GM21619 (cell line): ENCODE measurements around the gene PMIS2.
A peak's percentile ranks its signal among the peaks of the same experiment; 100 is the strongest.

Experiments used
- ATAC-seq: cut with Tn5 transposase; IDR thresholded peaks from one replicate; pipeline ENCODE4 v1.9.1; 2021; ENCODE audit not compliant: unreplicated experiment

PMIS2 gene

DNA sequence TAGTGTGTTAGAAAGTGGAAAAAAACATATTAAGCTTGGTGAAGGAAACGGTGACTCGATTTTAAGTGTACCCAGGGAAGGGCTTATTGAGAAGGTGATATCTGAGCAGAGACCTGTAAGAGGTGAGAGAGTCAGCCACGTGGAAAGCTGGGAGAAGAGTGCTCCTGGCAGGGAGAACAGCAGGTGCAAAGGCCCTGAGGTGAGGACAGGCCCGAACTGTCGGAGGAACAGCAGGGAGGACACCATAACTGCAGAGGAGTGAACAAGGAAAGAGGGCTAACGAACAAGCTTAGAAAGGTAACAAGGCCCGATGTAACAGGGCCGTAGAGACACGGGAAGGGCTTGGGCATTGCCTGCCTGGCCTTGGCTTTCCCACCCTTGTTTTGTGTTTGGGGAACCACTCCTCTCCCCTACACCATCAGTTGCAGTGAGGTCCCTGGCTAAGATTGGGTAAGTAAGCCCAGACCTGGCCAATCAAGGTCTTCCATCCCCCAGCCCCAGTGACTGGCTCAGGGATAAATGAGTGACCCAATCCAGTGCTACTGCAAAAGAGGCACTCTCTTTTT, 29.9 kb upstream of the PMIS2 start:
- no peak for ATAC-seq

DNA sequence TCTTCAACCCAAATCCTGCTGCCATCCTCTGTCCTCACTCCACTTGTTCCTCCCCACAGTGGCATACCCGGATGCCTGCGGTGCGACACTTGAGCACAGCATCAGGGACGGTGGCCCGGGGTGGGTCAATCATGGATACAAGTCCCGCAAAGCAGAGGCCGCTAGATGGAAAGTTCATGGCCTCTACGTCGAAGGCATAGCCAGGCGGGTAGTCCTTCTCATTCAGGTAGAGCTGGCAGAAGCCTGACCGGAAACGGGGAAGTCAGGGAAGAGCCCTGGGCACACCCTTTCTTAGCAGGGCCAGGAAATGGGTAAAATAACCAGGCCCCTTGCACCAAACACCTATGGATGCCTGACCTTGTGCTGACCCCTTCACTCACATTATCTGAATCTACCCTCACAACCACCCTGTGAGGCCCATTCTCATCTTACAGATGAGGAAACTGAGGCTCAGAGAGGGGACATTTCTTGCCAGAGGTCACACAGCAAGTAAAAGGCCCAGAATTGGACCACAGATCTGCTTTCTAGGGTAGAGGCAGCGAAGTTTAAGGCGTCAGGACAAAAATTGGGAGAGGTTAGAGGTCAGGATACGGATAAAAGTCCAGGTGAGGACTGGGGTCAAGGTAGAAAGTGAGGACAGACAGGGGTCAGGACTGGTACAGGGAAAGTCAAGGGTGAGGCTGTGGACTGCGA, 29.0 kb upstream of the PMIS2 start:
- ATAC-seq: no peak

GRCh38 chr19:35557539-35558399, 28.2 kb upstream of the PMIS2 start:
- ATAC-seq: no peak

DNA sequence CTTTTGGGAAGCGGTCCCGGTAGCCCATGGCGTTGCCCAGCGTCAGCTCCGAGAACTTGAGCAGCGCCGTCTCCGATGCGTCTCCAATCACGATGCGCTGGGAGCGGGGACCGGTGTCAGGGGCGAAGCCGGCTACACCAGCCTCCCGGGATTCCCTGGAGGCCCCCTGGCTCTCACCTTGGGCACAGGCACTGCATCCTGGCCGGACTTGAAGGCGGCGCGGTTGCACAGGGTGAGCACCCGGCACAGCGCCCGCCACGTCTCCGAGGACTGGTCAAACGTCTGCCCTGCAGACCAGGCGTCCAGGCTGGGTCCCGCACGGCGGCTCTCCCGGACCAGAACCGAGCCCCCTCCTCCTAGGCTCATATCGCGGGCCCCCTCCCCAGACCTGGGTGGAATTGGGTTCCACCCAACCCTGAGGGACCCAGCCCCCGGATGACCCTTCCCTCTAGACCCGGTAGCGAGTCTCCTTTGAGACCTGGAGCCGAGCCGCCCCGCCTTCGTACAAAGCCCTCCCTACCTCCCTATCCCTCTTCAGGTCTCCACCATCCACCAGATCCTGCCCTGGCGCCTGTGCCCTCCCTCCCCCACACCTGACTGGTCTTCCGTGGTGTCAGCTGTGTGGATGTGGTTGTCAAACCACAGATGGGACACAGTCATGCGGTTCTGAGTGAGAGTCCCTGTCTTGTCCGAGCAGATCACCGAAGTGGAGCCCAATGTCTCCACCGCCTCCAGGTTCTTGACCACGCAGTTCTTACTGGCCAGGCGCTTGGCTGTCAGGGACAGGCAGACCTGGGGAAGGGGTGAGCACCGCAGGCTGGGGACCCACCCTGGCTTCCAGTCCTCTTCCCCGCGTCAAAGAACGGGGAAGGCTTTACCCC, 27.3 kb upstream of the PMIS2 start:
- no peak for ATAC-seq

DNA sequence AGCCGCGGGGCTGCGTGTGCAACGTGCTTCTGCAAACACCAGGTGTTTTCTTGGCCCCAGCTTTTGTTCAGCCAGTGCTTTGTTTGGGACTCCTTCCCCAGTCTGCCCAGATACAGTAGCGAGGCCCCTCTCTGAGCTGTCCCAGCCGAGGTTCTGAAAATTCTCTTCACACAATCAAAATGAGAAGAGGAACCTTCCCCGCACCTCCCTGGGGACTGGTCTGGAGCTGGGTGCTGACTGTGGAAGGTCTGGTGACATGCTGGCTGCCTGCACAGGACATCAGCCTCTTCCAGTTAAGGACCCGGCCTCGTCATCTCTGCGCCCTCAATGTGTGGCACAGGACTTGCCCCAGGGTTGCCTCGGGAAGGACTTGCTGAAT, 26.7 kb upstream of the PMIS2 start:
- ATAC-seq: peak; percentile 70

DNA sequence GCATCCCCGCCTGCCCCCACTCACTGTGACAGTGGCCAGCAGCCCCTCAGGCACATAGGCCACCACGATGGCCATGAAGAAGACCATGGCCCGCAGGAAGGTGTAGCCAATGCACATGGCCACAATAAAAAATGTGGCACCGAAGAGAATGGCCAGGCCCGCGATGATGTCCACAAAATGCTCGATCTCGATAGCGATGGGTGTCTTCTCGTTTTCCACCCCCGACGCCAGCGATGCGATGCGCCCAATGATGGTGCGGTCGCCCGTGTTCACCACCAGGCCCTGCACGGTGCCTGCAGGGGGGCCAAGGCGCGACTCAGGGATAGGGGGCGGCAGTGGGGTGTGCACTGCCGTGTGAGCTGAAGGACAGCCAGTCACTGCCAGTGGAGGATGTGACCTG, 26.2 kb upstream of the PMIS2 start:
- no peak for ATAC-seq

GRCh38 chr19:35560271-35560670, 25.7 kb upstream of the PMIS2 start:
- ATAC-seq: no peak

DNA sequence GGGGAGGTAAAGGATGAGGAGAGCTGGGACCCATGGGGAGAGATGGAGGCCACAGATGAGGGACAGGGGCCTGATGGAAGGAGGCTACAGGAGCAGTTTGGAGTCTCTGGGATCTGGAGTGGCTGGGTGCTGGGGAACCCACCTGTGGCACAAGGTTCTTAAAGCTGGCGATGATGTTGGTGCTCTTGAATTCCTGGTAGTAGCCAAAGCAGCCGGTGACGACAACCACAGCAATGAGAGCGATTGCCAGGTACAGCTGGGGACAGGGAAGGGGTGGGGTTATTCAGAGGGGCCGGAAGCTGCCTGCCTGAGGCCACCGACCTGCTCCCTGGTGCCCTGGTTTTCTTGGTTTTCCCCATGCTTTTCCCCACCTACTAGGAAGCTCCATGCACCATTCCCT, 25.3 kb upstream of the PMIS2 start:
- ATAC-seq: no peak

- no peak for ATAC-seq
Measured at GRCh38 chr19:35561436-35561835, 24.5 kb upstream of the PMIS2 start.

DNA sequence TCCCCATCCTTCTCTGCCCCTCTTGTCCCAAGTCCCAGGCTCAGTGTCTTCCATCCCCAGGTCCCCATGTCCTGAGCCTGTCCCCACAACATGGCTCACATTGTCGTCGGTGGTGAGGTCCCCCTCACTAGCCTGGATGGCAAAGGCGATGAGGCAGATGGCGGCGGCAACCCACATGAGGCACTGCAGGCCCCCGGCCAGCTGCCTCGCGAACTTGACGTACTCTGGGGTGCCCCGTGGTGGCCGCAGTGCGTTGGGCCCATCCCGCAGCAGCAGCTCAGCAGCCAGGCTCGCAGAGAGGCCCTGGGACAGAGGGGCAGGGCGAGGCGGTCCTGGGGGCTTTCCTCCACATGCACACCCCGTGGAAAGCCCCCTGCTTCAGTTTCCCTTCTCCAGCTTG, 23.6 kb upstream of the PMIS2 start:
- ATAC-seq: no peak

DNA sequence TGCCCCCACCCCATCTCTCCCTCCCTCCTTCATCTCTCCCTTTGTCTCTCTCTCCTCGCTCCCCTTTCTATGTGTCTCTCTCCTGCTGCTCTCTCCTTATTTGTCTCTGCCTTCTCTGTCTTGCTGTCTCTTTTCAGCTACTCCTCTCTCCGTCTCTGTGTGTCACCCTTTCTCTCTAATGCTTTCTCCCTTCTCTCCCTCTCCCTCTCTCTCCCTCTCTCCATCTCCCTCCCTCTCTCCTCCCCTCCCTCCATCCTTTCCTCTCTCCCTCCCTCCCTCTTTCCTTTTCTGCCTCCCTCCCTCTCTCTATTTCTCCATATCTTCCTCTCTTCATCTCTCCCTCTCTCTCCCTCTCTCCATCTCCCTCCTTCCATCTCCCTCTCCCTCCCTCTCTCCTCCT, 23.2 kb upstream of the PMIS2 start:
- ATAC-seq: no peak

- no peak for ATAC-seq
Measured at GRCh38 chr19:35563207-35563829, 22.7 kb upstream of the PMIS2 start, which contains the start of gene ATP4A. TSS of gene ATP4A (minus strand) at chr19:35563658. CDS start at chr19:35563629, 29 bp downstream.

- ATAC-seq: no peak
Measured at GRCh38 chr19:35565016-35565856, 20.7 kb upstream of the PMIS2 start.

- no peak for ATAC-seq
Measured at GRCh38 chr19:35566738-35567137, 19.2 kb upstream of the PMIS2 start.

- no peak for ATAC-seq
Measured at GRCh38 chr19:35569281-35569781, 16.6 kb upstream of the PMIS2 start.

DNA sequence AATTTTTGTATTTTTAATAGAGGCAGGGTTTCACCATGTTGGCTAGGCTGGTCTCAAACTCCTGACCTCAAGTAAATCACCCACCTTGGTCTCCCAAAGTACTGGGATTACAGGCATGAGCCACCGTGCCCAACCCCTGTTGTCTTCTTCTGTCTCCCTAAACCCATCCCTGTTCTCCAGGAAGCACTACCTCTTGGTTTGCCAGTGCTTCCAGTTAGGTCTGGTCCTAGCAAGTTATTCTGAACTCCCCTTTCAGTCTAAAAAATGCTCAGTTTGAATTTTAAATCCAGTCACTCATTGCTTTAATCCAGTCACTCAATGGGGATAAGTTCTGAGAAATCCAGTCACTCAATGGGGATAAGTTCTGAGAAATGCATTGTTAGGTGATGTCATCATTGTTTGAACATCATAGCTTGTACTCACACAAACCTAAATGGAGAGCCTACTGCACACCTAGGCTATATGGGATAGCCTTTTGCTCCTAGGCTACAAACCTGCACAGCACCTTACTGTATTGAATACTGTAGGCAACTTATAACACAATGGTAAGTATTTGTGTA, 14.5 kb upstream of the PMIS2 start:
- no peak for ATAC-seq

- no peak for ATAC-seq
Measured at GRCh38 chr19:35577918-35578317, 8.1 kb upstream of the PMIS2 start.

GRCh38 chr19:35578707-35579106, 7.3 kb upstream of the PMIS2 start:
- no peak for ATAC-seq

GRCh38 chr19:35582760-35583159, 3.2 kb upstream of the PMIS2 start:
- ATAC-seq: no peak
